ENCODE data around the gene AGBL1.
A peak's percentile ranks its signal among the peaks of the same experiment; 100 is the strongest.

AGBL1 gene

GRCh38 chr15:86804406-86804805 lies 724.7 kb downstream of the AGBL1 start:
- DNase-seq (ENCODE audit: low read depth, low spot score), result no peak

- no peak for DNase-seq (ENCODE audit: low read depth, low spot score)
Observed at GRCh38 chr15:86810329-86810728, 730.7 kb downstream of the AGBL1 start.

- no peak for DNase-seq (ENCODE audit: low read depth, low spot score)
Observed at GRCh38 chr15:86813892-86814291, 734.2 kb downstream of the AGBL1 start.

- no peak for DNase-seq (ENCODE audit: low read depth, low spot score)
Observed at GRCh38 chr15:86829245-86829644, 749.6 kb downstream of the AGBL1 start.

GRCh38 chr15:86830304-86830703 lies 750.6 kb downstream of the AGBL1 start:
- no peak for DNase-seq (ENCODE audit: low read depth, low spot score)

- no peak for DNase-seq (ENCODE audit: low read depth, low spot score)
Observed at GRCh38 chr15:86833595-86833994, 753.9 kb downstream of the AGBL1 start.

GRCh38 chr15:86834115-86834863 lies 754.6 kb downstream of the AGBL1 start:
- no peak for DNase-seq (ENCODE audit: low read depth, low spot score)

- peak; percentile 1 for DNase-seq (ENCODE audit: low read depth, low spot score)
Observed at GRCh38 chr15:86837294-86838061, 757.8 kb downstream of the AGBL1 start.

- no peak for DNase-seq (ENCODE audit: low read depth, low spot score)
Observed at GRCh38 chr15:86839502-86839901, 759.8 kb downstream of the AGBL1 start.

GRCh38 chr15:86840996-86841395 lies 761.3 kb downstream of the AGBL1 start:
- no peak for DNase-seq (ENCODE audit: low read depth, low spot score)

- no peak for DNase-seq (ENCODE audit: low read depth, low spot score)
Observed at GRCh38 chr15:86842199-86842598, 762.5 kb downstream of the AGBL1 start.

GRCh38 chr15:86846036-86846435 lies 766.4 kb downstream of the AGBL1 start:
- DNase-seq (ENCODE audit: low read depth, low spot score), result no peak

- no peak for DNase-seq (ENCODE audit: low read depth, low spot score)
Observed at GRCh38 chr15:86849136-86849535, 769.5 kb downstream of the AGBL1 start.

GRCh38 chr15:86849558-86850285 lies 770.1 kb downstream of the AGBL1 start:
- DNase-seq (ENCODE audit: low read depth, low spot score), result no peak

- DNase-seq (ENCODE audit: low read depth, low spot score), result no peak
Observed at GRCh38 chr15:86850939-86851338, 771.3 kb downstream of the AGBL1 start.

GRCh38 chr15:86852741-86853140 lies 773.1 kb downstream of the AGBL1 start:
- no peak for DNase-seq (ENCODE audit: low read depth, low spot score)

GRCh38 chr15:86854176-86854575 lies 774.5 kb downstream of the AGBL1 start:
- DNase-seq (ENCODE audit: low read depth, low spot score), result no peak

GRCh38 chr15:86855307-86856291 lies 775.9 kb downstream of the AGBL1 start:
- no peak for DNase-seq (ENCODE audit: low read depth, low spot score)

- no peak for DNase-seq (ENCODE audit: low read depth, low spot score)
Observed at GRCh38 chr15:86857701-86858100, 778.0 kb downstream of the AGBL1 start.

GRCh38 chr15:86863226-86863915 lies 783.7 kb downstream of the AGBL1 start:
- DNase-seq (ENCODE audit: low read depth, low spot score), result peak; percentile 8

- no peak for DNase-seq (ENCODE audit: low read depth, low spot score)
Observed at GRCh38 chr15:86865920-86866319, 786.2 kb downstream of the AGBL1 start.
